Measurements from ENCODE around the gene PHF24. TPM values are rescaled to one million over a fixed set of nuclear protein-coding genes. Genes with fewer than 3 reads are reported as not detected.

Gene PHF24
- total RNA-seq, 3 donors from 2014 or later (not counting 1 experiment from before 2014, with no cell fraction given) = not detected

DNA sequence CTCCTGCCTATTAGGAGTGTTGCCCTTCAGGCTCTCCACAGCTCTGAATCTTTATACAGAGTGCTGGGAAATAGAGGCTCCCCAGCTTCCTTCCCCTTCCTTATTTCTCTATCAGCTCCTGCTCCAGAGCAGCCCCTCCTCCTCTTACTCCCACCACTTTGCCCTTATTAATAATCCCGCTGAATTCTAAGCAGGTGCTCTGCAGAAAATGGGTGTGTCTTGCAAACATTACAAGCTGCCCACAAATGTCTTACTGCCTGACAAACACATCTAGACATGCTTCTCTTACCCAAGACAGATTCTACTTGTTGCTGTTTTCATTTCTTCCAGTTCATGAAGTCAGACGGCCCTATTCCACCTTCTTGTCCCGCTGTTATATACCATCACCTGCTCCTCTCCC lies 6.4 kb downstream of the PHF24 start:
- no peak for ATAC-seq
- TF ChIP-seq, protein P1, sequence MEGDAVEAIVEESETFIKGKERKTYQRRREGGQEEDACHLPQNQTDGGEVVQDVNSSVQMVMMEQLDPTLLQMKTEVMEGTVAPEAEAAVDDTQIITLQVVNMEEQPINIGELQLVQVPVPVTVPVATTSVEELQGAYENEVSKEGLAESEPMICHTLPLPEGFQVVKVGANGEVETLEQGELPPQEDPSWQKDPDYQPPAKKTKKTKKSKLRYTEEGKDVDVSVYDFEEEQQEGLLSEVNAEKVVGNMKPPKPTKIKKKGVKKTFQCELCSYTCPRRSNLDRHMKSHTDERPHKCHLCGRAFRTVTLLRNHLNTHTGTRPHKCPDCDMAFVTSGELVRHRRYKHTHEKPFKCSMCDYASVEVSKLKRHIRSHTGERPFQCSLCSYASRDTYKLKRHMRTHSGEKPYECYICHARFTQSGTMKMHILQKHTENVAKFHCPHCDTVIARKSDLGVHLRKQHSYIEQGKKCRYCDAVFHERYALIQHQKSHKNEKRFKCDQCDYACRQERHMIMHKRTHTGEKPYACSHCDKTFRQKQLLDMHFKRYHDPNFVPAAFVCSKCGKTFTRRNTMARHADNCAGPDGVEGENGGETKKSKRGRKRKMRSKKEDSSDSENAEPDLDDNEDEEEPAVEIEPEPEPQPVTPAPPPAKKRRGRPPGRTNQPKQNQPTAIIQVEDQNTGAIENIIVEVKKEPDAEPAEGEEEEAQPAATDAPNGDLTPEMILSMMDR (IDR thresholded peaks at IDR 0.05) = no peak
- DNase-seq = no peak
- Histone ChIP-seq H3K27me3 (ENCODE audit: control insufficient read depth, insufficient read depth, low read length) (peaks cover 25% of the 10 kb centered on the region), H3K36me3 (ENCODE audit: control insufficient read depth, insufficient read depth, low read length) (no peaks in the 10 kb centered on the region), H3K27ac (ENCODE audit: low read length) (no peak overlapping the region), H3K4me3 (ENCODE audit: low read length) (no peak overlapping the region), H3K9me3 (ENCODE audit: control insufficient read depth, insufficient read depth, low read length) (no peaks in the 10 kb centered on the region), H3K4me1 (ENCODE audit: control insufficient read depth, insufficient read depth, low read length) (no peaks in the 10 kb centered on the region)
- Mint-ChIP-seq H3K27me3 (ENCODE audit: low read depth in 2 of 2) (peaks cover 40 to 74% of the 10 kb centered on the region in 2 donors), H3K4me1 (no peaks in the 10 kb centered on the region), H3K27ac (no peak overlapping the region), H3K4me3 (no peak overlapping the region), H3K36me3 (no peaks in the 10 kb centered on the region), H3K9me3 (no peaks in the 10 kb centered on the region)
- intact Hi-C loops (cut with micrococcal nuclease) = no loop called here
- WGBS (ENCODE audit: insufficient coverage) = 76% methylated on average over 3 of the region's 3 CpGs

DNA sequence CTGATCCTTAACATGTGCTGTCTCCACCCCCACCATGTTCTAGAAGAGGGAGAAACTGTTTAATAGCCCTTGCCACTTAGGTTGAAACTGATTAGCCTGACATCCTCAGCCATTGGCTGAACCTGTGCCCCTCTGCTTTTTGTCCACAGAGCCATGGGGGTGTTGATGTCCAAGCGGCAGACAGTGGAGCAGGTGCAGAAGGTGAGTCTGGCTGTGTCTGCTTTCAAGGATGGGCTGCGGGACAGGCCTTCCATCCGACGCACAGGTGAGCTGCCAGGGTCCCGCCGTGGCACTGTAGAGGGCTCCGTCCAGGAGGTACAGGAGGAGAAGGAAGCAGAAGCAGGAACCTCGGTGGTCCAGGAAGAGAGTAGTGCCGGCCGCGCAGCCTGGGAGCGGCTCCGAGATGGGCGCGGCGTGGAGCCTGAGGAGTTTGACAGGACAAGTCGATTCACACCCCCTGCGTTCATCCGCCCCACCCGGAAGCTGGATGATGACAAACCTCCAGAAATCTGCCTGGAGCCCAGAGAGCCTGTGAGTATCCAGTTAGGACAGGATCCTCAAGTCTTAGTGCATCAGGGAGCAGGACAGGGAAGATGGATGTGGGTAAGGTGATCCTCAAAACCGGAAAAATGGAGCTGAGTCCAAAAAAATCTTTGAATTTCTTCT lies 13.2 kb downstream of the PHF24 start:
- Histone ChIP-seq H3K4me3 (ENCODE audit: low read length) (no peak overlapping the region), H3K9me3 (ENCODE audit: control insufficient read depth, insufficient read depth, low read length) (no peaks in the 10 kb centered on the region), H3K4me1 (ENCODE audit: control insufficient read depth, insufficient read depth, low read length) (no peaks in the 10 kb centered on the region), H3K27me3 (ENCODE audit: control insufficient read depth, insufficient read depth, low read length) (peaks cover 3% of the 10 kb centered on the region), H3K36me3 (ENCODE audit: control insufficient read depth, insufficient read depth, low read length) (no peaks in the 10 kb centered on the region), H3K27ac (ENCODE audit: low read length) (no peak overlapping the region)
- TF ChIP-seq, protein P1 (IDR thresholded peaks at IDR 0.05) = no peak
- intact Hi-C loops (cut with micrococcal nuclease) = no loop called here
- Mint-ChIP-seq H3K36me3 (no peaks in the 10 kb centered on the region), H3K27me3 (ENCODE audit: low read depth in 2 of 2) (peaks cover 16 to 24% of the 10 kb centered on the region in 2 donors), H3K4me1 (no peaks in the 10 kb centered on the region), H3K9me3 (no peaks in the 10 kb centered on the region), H3K4me3 (no peak overlapping the region), H3K27ac (no peak overlapping the region)
- no peak for DNase-seq
- no peak for ATAC-seq
- 93% methylated on average over 21 of the region's 21 CpGs for WGBS (ENCODE audit: insufficient coverage)

DNA sequence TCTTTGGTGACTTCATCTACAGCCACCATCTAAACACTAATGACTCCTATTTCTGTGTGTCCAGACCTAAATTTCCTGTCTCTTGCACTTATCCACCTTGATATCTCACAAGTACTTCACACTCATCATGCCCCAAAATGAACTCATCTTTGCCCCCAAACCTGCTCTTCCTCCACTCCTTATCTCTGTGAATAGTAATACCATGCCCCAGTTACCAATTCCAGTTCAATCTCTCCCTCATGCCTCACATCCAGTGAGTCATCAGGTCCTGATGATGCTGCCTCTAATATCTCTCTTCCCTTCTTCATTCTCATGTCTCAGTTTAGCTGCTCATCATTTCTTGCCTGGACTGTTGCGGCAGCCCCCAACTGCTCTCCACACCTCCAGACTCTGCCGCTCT lies 16.6 kb downstream of the PHF24 start:
- H3K36me3 Mint-ChIP-seq = no peaks in the 10 kb centered on the region
- WGBS (ENCODE audit: insufficient coverage) = 95% methylated on average over 2 of the region's 2 CpGs
- H3K36me3 ChIP-seq (ENCODE audit: control insufficient read depth, insufficient read depth, low read length) = no peaks in the 10 kb centered on the region
- DNase-seq (no peak), ATAC-seq (no peak)
- H3K4me1 ChIP-seq (ENCODE audit: control insufficient read depth, insufficient read depth, low read length) = no peaks in the 10 kb centered on the region
- H3K27ac Mint-ChIP-seq = no peak overlapping the region
- H3K4me1 Mint-ChIP-seq = no peaks in the 10 kb centered on the region
- peaks cover 0 to 13% of the 10 kb centered on the region in 2 donors for H3K27me3 Mint-ChIP-seq (ENCODE audit: low read depth in 2 of 2)
- no peaks in the 10 kb centered on the region for H3K9me3 Mint-ChIP-seq
- H3K9me3 ChIP-seq (ENCODE audit: control insufficient read depth, insufficient read depth, low read length) = no peaks in the 10 kb centered on the region
- no peak overlapping the region for H3K27ac ChIP-seq (ENCODE audit: low read length)
- H3K4me3 ChIP-seq (ENCODE audit: low read length) = no peak overlapping the region
- TF ChIP-seq, protein P1 (IDR thresholded peaks at IDR 0.05) = no peak
- intact Hi-C loops (cut with micrococcal nuclease) = no loop called here
- H3K27me3 ChIP-seq (ENCODE audit: control insufficient read depth, insufficient read depth, low read length) = no peaks in the 10 kb centered on the region
- no peak overlapping the region for H3K4me3 Mint-ChIP-seq

DNA sequence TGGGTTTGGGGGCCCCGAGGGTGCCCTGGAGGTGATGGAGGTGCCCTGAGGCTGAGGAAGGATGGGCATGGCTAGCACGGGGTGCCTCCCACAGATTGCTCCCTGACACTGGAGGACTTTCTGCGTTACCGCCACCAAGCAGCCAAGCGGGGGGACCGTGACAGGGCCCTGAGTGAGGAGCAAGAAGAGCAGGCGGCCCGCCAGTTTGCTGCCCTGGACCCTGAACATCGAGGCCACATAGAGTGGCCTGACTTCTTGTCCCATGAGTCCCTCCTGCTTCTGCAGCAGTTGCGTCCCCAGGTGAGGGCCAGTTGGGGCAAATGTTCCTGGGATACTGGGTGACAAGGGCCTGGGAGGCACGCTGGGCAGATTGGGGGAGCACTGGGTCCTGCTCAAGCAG lies 18.4 kb downstream of the PHF24 start:
- Histone ChIP-seq H3K27me3 (ENCODE audit: control insufficient read depth, insufficient read depth, low read length) (no peaks in the 10 kb centered on the region), H3K36me3 (ENCODE audit: control insufficient read depth, insufficient read depth, low read length) (no peaks in the 10 kb centered on the region), H3K27ac (ENCODE audit: low read length) (no peak overlapping the region), H3K9me3 (ENCODE audit: control insufficient read depth, insufficient read depth, low read length) (no peaks in the 10 kb centered on the region), H3K4me3 (ENCODE audit: low read length) (no peak overlapping the region), H3K4me1 (ENCODE audit: control insufficient read depth, insufficient read depth, low read length) (no peaks in the 10 kb centered on the region)
- no peak for DNase-seq
- 87% methylated on average over 11 of the region's 11 CpGs for WGBS (ENCODE audit: insufficient coverage)
- Mint-ChIP-seq H3K4me1 (no peaks in the 10 kb centered on the region), H3K27ac (no peak overlapping the region), H3K36me3 (no peaks in the 10 kb centered on the region), H3K27me3 (ENCODE audit: low read depth in 2 of 2) (peaks cover 0 to 10% of the 10 kb centered on the region in 2 donors), H3K4me3 (no peak overlapping the region), H3K9me3 (no peaks in the 10 kb centered on the region)
- TF ChIP-seq, protein P1 (IDR thresholded peaks at IDR 0.05) = no peak
- intact Hi-C loops (cut with micrococcal nuclease) = no loop called here
- ATAC-seq = no peak

Measured in natural killer cell (primary cell).